Activated CD4-positive, alpha-beta T cell treated with anti-CD3 and anti-CD28 coated beads, Interleukin-2, amount 10 ng/mL, durations not matched to agents 7 days and 5 days (primary cell): Measurements from ENCODE around the gene PCDHGA2. TPM values are rescaled to one million over a fixed set of nuclear protein-coding genes. Genes with fewer than 3 reads are reported as not detected.

Experiments used
- CTCF ChIA-PET: fragments of 350-600 bp; sonication (Branson Sonifier 250); formaldehyde crosslinking; loops from one replicate; lab custom pipeline; 2021; ENCODE audit warnings: antibody characterized with exemption; lab: Charles Lee
- POLR2A ChIA-PET: fragments of 350-600 bp; sonication (Branson Sonifier 250); formaldehyde crosslinking; loops from one replicate; lab custom pipeline; 2021; ENCODE audit warnings: antibody characterized with exemption; lab: Charles Lee
- DNase-seq: peaks from one replicate; pipeline ENCODE4 v3.0.0-alpha.2; 2020
- H3K27ac Mint-ChIP-seq: one replicate; pipeline ENCODE4 v1.8.0; 2021; ENCODE audit warnings: mild to moderate bottlenecking, moderate library complexity, mixed read lengths
- H3K27me3 Mint-ChIP-seq: one replicate; pipeline ENCODE4 v1.8.0; 2021; ENCODE audit warnings: mixed read lengths
- H3K36me3 Mint-ChIP-seq: one replicate; pipeline ENCODE4 v1.8.0; 2021; ENCODE audit warnings: low read depth, mixed read lengths
- H3K4me1 Mint-ChIP-seq: one replicate; pipeline ENCODE4 v1.8.0; 2021; ENCODE audit warnings: mixed read lengths
- H3K4me3 Mint-ChIP-seq: one replicate; pipeline ENCODE4 v1.8.0; 2021; ENCODE audit warnings: mild to moderate bottlenecking, moderate library complexity, mixed read lengths
- H3K9me3 Mint-ChIP-seq: one replicate; pipeline ENCODE4 v1.8.0; 2021; ENCODE audit warnings: mixed read lengths
- total RNA-seq, 2 experiments: library from RNA; stranded (reverse); gene quantifications; one replicate each; pipeline ENCODE4 v1.2.3, GENCODE V29; 2021

Gene PCDHGA2
- total RNA-seq, 2 experiments from 2014 or later: not detected

DNA sequence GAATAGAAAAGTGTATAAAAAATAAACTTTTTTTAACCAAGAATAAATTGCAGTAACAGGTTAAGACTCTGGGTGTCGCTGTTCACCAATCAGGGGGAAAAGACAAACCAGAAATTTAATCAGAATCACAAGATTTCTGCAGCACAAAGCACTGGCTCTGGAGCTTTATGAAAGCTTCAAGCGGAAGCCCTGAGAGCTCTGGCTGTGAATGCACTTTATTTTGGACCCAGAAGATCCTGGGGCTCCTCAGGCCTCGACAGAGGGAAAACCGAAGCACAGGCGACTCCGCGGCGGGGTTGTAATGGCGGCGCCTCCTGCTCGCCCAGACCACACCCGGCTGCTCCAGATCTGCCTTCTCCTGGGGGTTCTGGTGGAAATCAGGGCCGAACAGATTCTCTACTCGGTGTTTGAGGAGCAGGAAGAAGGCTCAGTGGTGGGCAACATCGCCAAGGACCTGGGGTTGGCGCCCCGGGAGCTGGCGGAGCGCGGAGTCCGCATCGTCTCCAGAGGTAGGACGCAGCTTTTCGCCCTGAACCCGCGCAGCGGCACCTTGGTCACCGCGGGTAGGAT, 16.4 kb downstream of the PCDHGA2 start, which contains the start of gene PCDHGA4:
Gene PCDHGA4 (plus strand): TSS at position 122 of the 570 bp plus-strand sequence. CDS start 87 bp downstream, at position 209.
- no peak for DNase-seq
- Mint-ChIP-seq H3K9me3 (peaks cover 28% of the 10 kb centered on the region), H3K4me1 (peaks cover 2% of the 10 kb centered on the region), H3K4me3 (no peak within 1 kb of the TSS), H3K27me3 (peaks cover 33% of the 10 kb centered on the region), H3K36me3 (peaks cover 3% of the 10 kb centered on the region), H3K27ac (no peak within 1 kb of the TSS)
- ChIA-PET POLR2A (no interaction called here), CTCF (interaction anchor here (1.0 to 2.4 kb wide), 5 partner anchors 9 to 152 kb away, joined by 3 to 7 read pairs (median 3); partner anchors contain the start of genes PCDHGA3, PCDHGA5 and PCDHGB7)

DNA sequence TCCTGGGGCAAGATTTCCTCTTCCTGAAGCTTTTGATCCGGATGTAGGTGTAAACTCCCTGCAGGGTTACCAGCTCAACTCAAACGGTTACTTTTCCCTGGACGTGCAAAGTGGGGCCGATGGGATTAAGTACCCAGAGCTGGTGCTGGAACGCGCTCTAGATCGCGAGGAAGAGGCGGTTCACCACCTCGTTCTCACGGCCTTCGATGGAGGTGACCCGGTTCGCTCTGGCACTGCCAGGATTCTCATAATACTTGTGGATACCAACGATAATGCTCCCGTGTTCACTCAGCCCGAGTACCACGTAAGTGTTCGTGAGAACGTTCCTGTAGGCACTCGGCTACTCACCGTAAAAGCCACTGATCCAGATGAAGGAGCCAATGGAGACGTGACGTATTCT, 17.1 kb downstream of the PCDHGA2 start:
- Mint-ChIP-seq H3K36me3 (peaks cover 3% of the 10 kb centered on the region), H3K9me3 (peaks cover 28% of the 10 kb centered on the region), H3K4me3 (no peak overlapping the region), H3K4me1 (peaks cover 2% of the 10 kb centered on the region), H3K27ac (no peak overlapping the region), H3K27me3 (peaks cover 34% of the 10 kb centered on the region)
- POLR2A ChIA-PET: no interaction called here
- DNase-seq: no peak
- CTCF ChIA-PET: interaction anchor here (0.6 to 2.4 kb wide), 7 partner anchors 8 to 151 kb away, joined by 3 to 7 read pairs (median 3); partner anchors contain the start of genes PCDHGA3, PCDHGA5 and PCDHGB7

DNA sequence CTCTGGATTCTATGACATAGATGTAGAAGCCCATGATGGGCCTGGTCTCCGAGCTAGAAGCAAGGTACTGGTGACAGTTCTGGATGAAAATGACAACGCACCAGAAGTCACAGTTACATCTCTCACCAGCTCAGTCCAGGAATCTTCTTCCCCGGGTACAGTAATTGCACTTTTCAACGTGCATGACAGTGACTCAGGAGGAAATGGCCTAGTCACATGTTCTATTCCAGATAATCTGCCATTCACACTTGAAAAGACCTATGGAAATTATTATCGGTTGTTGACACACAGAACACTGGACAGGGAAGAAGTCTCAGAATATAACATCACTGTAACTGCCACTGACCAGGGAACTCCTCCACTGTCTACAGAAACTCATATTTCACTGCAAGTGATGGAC, 17.6 kb downstream of the PCDHGA2 start:
- Mint-ChIP-seq H3K36me3 (peaks cover 3% of the 10 kb centered on the region), H3K27ac (no peak overlapping the region), H3K27me3 (peaks cover 34% of the 10 kb centered on the region), H3K4me1 (peaks cover 2% of the 10 kb centered on the region), H3K4me3 (no peak overlapping the region), H3K9me3 (peaks cover 28% of the 10 kb centered on the region)
- no peak for DNase-seq
- CTCF ChIA-PET: interaction anchor here (0.6 to 2.4 kb wide), 5 partner anchors 8 to 143 kb away, joined by 3 to 7 read pairs (median 3); partner anchors contain the start of genes PCDHGA3, PCDHGA5 and PCDHGB7
- POLR2A ChIA-PET: no interaction called here

DNA sequence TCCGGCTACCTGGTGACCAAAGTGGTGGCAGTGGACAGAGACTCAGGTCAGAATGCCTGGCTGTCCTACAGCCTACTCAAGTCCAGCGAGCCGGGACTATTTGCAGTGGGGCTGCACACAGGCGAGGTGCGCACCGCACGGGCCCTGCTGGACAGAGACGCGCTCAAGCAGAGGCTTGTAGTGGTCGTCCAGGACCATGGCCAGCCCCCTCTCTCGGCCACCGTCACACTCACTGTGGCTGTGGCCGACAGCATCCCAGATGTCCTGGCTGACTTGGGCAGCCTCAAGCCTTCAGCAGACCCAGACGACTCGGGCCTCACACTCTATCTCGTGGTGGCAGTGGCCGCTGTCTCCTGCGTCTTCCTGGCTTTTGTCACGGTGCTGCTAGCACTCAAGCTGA, 18.4 kb downstream of the PCDHGA2 start:
- Mint-ChIP-seq H3K27ac (no peak overlapping the region), H3K4me1 (peaks cover 2% of the 10 kb centered on the region), H3K9me3 (peaks cover 31% of the 10 kb centered on the region), H3K4me3 (no peak overlapping the region), H3K27me3 (peaks cover 38% of the 10 kb centered on the region), H3K36me3 (peaks cover 3% of the 10 kb centered on the region)
- POLR2A ChIA-PET: no interaction called here
- CTCF ChIA-PET: interaction anchor here (2.4 kb wide), 1 partner anchor 13 kb away, joined by 7 read pairs; the partner anchor contains the start of gene PCDHGA3
- DNase-seq: no peak

DNA sequence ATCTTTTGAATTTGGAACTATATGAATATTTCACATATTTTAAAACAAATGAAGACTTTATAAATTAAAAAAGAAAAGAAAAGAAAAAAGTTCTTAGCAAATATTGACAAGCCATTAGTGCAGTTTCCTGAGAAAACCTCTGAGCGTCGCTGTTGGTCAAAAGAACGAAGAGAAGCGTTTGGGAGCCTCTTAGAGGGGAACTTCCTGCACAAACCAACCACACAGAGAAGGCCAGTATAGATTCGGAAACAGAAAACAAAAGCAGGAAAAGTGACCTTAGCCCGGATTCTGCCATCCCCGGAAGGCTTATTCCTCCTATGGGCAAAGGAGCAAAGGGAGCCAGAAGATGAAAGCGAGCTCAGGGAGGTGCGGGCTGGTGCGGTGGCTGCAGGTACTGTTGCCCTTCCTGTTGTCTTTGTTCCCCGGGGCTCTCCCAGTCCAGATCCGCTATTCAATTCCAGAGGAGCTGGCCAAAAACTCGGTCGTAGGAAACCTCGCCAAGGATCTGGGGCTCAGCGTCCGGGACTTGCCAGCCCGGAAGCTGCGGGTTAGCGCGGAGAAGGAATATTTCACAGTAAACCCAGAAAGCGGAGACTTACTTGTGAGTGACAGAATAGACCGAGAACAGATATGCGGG, 21.3 kb downstream of the PCDHGA2 start, which contains the start of gene PCDHGB2:
Gene PCDHGB2 (plus strand): TSS at position 205 of the 637 bp plus-strand sequence. CDS start 142 bp downstream, at position 347.
- Mint-ChIP-seq H3K9me3 (peaks cover 40% of the 10 kb centered on the region), H3K36me3 (peaks cover 2% of the 10 kb centered on the region), H3K4me1 (peaks cover 2% of the 10 kb centered on the region), H3K4me3 (peak within 1 kb of the TSS; percentile 56), H3K27ac (no peak within 1 kb of the TSS), H3K27me3 (peaks cover 51% of the 10 kb centered on the region)
- no peak for DNase-seq
- POLR2A ChIA-PET: no interaction called here
- CTCF ChIA-PET: interaction anchor here (0.9 to 1.2 kb wide), 3 partner anchors 10 to 40 kb away, joined by 3 read pairs; partner anchors contain the start of genes PCDHGB1 and TAF7

DNA sequence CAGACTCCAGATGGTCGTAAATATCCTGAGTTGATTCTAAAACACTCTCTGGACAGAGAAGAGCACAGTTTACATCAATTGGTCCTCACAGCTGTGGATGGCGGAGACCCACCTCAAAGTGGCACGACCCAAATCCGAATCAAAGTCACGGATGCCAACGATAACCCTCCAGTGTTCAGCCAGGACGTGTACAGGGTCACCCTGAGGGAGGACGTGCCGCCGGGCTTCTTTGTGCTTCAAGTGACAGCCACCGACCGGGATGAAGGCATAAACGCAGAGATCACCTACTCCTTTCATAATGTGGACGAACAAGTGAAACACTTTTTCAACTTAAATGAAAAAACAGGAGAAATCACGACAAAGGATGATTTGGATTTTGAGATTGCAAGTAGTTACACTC, 22.1 kb downstream of the PCDHGA2 start:
- DNase-seq: no peak
- ChIA-PET CTCF (interaction anchor here (1.2 kb wide), 1 partner anchor 30 kb away, joined by 3 read pairs; no protein-coding TSS in a partner anchor), POLR2A (no interaction called here)
- H3K36me3 Mint-ChIP-seq: peaks cover 7% of the 10 kb centered on the region
- peaks cover 43% of the 10 kb centered on the region for H3K9me3 Mint-ChIP-seq
- peaks cover 2% of the 10 kb centered on the region for H3K4me1 Mint-ChIP-seq
- H3K4me3 Mint-ChIP-seq: no peak overlapping the region
- no peak overlapping the region for H3K27ac Mint-ChIP-seq
- peaks cover 59% of the 10 kb centered on the region for H3K27me3 Mint-ChIP-seq

DNA sequence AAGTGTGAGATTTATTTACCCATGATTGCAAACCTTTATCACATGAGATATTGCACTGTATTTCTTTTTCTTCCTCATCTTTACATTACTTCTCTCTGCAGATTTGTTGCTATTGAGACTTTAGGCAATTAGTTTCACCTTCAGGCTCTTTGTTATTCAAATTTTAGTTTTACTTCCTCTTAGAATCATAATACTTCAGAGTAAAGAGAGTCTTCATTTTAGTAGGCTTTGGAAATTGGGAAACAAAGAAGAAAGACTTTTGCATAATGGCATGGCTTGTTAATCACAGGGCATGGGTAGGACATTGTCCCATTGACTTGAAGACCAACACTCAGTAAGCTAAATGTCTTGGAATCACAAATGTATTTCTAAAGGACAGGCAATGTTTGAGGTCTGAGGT, 24.2 kb downstream of the PCDHGA2 start:
- H3K9me3 Mint-ChIP-seq: peaks cover 40% of the 10 kb centered on the region
- POLR2A ChIA-PET: no interaction called here
- H3K4me3 Mint-ChIP-seq: no peak overlapping the region

DNA sequence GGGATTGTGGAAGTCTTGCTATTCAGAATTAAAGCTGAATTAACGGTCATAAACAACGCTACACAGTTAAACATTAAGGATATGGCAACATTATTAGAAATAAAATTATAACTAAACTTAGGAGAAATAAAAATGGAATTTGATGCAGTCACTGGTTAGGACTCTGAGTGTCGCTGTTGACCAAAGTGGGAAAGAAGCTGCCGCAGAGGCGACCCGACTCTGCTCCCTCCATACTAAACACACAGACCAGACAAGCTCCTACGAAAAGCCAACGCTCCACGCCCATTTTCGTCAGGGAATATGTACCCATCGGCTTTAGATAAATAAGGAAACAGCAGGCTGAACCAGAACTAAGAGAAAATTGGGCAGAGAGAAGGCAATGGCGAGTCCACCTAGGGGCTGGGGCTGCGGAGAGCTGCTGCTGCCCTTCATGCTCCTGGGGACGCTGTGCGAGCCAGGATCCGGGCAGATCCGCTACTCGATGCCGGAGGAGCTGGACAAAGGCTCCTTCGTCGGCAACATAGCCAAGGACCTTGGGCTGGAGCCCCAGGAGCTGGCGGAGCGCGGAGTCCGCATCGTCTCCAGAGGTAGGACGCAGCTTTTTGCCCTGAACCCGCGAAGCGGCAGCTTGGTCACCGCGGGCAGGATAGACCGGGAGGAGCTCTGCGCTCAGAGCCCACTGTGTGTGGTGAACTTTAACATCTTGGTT, 25.5 kb downstream of the PCDHGA2 start, which contains the start of gene PCDHGA5:
Gene PCDHGA5 (plus strand): TSS at position 211 of the 709 bp plus-strand sequence. CDS start 169 bp downstream, at position 380.
- Mint-ChIP-seq H3K27ac (peak within 1 kb of the TSS; percentile 50), H3K36me3 (peaks cover 7% of the 10 kb centered on the region), H3K27me3 (peaks cover 61% of the 10 kb centered on the region), H3K9me3 (peaks cover 40% of the 10 kb centered on the region), H3K4me1 (peaks cover 2% of the 10 kb centered on the region), H3K4me3 (peak within 1 kb of the TSS; percentile 25)
- ChIA-PET POLR2A (interaction anchor here (0.5 to 0.6 kb wide), 2 partner anchors 47 to 76 kb away, joined by 3 read pairs; no protein-coding TSS in a partner anchor), CTCF (interaction anchor here (0.9 to 1.5 kb wide), 4 partner anchors 9 to 48 kb away, joined by 3 to 6 read pairs (median 6); partner anchors contain the start of genes PCDHGA10 and PCDHGA4)
- no peak for DNase-seq

More for the DNA sequence above, 24.2 kb downstream of the PCDHGA2 start:
- DNase-seq: no peak
- no peak overlapping the region for H3K27ac Mint-ChIP-seq
- CTCF ChIA-PET: no interaction called here
- H3K4me1 Mint-ChIP-seq: peaks cover 2% of the 10 kb centered on the region
- H3K36me3 Mint-ChIP-seq: peaks cover 7% of the 10 kb centered on the region
- H3K27me3 Mint-ChIP-seq: peaks cover 58% of the 10 kb centered on the region

DNA sequence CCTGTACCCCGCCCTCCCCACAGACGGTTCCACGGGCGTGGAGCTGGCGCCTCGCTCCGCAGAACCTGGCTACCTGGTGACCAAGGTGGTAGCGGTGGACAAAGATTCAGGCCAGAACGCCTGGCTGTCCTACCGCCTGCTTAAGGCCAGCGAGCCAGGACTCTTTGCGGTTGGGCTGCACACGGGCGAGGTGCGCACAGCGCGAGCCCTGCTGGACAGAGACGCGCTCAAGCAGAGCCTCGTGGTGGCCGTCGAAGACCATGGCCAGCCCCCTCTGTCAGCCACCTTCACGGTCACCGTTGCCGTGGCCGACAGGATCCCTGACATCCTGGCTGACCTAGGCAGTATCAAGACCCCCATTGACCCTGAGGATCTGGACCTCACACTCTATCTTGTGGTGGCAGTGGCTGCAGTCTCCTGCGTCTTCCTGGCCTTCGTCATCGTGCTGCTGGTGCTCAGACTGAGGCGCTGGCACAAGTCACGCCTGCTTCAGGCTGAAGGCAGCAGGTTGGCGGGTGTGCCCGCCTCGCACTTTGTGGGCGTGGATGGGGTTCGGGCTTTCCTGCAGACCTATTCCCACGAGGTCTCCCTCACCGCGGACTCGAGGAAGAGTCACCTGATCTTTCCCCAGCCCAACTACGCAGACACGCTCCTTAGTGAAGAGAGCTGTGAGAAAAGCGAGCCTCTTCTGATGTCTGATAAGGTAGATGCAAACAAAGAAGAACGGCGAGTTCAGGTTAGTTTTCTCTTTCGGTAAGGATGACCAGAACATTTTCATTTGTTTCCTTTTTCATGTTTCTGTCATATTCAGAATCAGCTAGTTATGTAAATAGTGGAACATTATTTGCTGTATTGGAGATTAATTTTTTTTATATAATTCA, 27.7 kb downstream of the PCDHGA2 start:
- ChIA-PET CTCF (no interaction called here), POLR2A (no interaction called here)
- Mint-ChIP-seq H3K4me3 (no peak overlapping the region), H3K9me3 (peaks cover 37% of the 10 kb centered on the region), H3K4me1 (no peaks in the 10 kb centered on the region), H3K36me3 (peaks cover 7% of the 10 kb centered on the region), H3K27me3 (peaks cover 67% of the 10 kb centered on the region), H3K27ac (no peak overlapping the region)
- DNase-seq: no peak

DNA sequence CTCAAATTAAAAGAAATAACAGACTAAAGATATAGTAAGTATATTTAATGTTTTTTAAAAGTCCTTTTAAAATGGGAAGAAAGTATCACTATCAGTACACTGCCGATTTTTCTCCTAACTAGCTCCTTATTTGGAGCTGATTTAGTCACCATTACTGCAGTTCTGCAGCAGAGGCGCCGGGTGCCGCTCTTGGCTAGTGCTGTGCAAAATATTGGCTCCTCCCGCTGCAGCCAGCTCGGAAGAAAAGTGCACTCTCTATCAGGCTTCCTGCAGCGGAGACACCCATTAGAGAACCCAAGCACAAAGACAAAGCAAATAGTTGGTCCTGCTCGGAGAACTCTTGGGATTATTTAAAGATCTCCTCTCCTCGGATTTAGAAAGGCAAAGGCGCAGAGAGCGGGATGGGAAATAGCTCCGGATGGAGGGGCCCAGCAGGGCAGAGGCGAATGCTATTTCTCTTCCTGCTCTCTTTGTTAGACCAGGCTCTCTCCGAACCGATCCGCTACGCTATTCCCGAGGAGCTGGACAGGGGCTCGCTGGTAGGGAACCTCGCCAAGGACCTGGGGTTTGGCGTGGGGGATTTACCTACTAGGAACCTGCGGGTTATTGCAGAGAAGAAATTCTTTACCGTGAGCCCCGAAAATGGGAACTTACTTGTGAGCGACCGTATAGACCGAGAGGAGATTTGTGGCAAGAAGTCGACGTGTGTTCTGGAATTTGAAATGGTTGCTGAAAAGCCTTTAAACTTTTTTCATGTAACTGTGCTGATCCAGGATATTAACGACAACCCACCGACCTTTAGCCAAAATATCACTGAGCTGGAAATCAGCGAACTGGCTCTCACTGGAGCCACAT, 31.7 kb downstream of the PCDHGA2 start, which contains the start of gene PCDHGB3:
Gene PCDHGB3 (plus strand): TSS at position 249 of the 855 bp plus-strand sequence. CDS start 153 bp downstream, at position 402.
- DNase-seq: no peak
- Mint-ChIP-seq H3K9me3 (peaks cover 34% of the 10 kb centered on the region), H3K27me3 (peaks cover 53% of the 10 kb centered on the region), H3K27ac (no peak within 1 kb of the TSS), H3K36me3 (peaks cover 6% of the 10 kb centered on the region), H3K4me1 (peaks cover 4% of the 10 kb centered on the region), H3K4me3 (peak within 1 kb of the TSS; percentile 48)
- ChIA-PET CTCF (interaction anchor here (0.6 to 3.0 kb wide), 14 partner anchors 13 to 194 kb away, joined by 3 to 11 read pairs (median 4); partner anchors contain the start of genes PCDHGA1, PCDHGA10, PCDHGA11 and PCDHGA3), POLR2A (no interaction called here)
